ENCODE measurements around the gene RNF17. TPM values are rescaled to one million over a fixed set of nuclear protein-coding genes. Genes with fewer than 3 reads are reported as not detected.

The RNF17 gene
- polyA plus RNA-seq, 1 experiment = not detected

DNA sequence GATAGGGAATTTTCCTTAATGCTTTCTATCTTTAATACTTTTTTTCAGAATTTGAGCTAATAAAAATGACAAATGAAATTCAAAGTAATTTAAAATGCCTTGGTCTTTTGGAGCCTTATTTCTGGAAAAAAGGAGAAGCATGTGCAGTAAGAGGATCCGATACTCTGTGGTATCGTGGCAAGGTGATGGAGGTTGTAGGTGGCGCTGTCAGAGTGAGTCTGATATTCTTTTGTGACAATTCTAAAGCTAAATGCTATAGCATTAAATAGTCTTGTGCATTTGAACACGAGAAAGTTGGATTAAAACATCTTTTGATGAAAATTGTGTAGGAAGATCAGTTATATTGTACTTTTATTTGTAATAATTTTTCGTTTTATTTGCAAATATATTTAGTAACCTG, 95.0 kb downstream of the RNF17 start:
- Histone ChIP-seq H3K4me3 (ENCODE audit: low read depth, low read length) (no peak overlapping the region), H3K27me3 (ENCODE audit: control insufficient read depth, insufficient read depth, low read length) (peaks cover 2% of the 10 kb centered on the region; the same call in 1 of the 2 replicates), H3K36me3 (ENCODE audit: control insufficient read depth, insufficient read depth, low read length) (no peaks in the 10 kb centered on the region)
- TF ChIP-seq, protein P1, sequence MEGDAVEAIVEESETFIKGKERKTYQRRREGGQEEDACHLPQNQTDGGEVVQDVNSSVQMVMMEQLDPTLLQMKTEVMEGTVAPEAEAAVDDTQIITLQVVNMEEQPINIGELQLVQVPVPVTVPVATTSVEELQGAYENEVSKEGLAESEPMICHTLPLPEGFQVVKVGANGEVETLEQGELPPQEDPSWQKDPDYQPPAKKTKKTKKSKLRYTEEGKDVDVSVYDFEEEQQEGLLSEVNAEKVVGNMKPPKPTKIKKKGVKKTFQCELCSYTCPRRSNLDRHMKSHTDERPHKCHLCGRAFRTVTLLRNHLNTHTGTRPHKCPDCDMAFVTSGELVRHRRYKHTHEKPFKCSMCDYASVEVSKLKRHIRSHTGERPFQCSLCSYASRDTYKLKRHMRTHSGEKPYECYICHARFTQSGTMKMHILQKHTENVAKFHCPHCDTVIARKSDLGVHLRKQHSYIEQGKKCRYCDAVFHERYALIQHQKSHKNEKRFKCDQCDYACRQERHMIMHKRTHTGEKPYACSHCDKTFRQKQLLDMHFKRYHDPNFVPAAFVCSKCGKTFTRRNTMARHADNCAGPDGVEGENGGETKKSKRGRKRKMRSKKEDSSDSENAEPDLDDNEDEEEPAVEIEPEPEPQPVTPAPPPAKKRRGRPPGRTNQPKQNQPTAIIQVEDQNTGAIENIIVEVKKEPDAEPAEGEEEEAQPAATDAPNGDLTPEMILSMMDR (IDR thresholded peaks at IDR 0.05; ENCODE audit: insufficient read depth, low read depth, low read length) = no peak
- ChIA-PET CTCF (interaction anchor here (1.8 kb wide), 1 partner anchor 12 kb away, joined by 5 read pairs; no protein-coding TSS in a partner anchor), POLR2A (no interaction called here)
- DNase-seq (ENCODE audit: low read depth) = no peak

DNA sequence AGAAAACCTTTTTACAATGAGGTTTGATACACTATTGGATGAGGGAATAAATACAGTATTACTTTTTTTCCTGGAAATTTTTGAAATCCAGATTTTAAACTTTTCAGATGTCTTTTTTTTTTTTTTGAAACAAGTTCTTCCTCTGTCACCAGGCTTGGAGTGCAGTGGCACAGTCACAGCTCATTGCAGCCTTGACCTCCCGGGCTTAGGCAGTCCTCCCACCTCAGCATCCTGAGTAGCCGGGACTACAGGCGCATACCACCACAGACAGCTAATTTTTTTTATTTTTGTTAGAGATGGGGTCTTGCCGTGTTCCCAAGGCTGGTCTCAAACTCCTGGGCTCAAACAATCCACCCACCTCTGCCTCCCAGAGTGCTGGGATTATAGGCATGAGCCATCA, 96.8 kb downstream of the RNF17 start:
- no peak for DNase-seq (ENCODE audit: low read depth)
- TF ChIP-seq, protein P1 (IDR thresholded peaks at IDR 0.05; ENCODE audit: insufficient read depth, low read depth, low read length) = no peak
- H3K27me3 ChIP-seq (ENCODE audit: control insufficient read depth, insufficient read depth, low read length) = peaks cover 2% of the 10 kb centered on the region; the same call in 1 of the 2 replicates
- ChIA-PET POLR2A (no interaction called here), CTCF (no interaction called here)
- H3K36me3 ChIP-seq (ENCODE audit: control insufficient read depth, insufficient read depth, low read length) = no peaks in the 10 kb centered on the region
- no peak overlapping the region for H3K4me3 ChIP-seq (ENCODE audit: low read depth, low read length)

DNA sequence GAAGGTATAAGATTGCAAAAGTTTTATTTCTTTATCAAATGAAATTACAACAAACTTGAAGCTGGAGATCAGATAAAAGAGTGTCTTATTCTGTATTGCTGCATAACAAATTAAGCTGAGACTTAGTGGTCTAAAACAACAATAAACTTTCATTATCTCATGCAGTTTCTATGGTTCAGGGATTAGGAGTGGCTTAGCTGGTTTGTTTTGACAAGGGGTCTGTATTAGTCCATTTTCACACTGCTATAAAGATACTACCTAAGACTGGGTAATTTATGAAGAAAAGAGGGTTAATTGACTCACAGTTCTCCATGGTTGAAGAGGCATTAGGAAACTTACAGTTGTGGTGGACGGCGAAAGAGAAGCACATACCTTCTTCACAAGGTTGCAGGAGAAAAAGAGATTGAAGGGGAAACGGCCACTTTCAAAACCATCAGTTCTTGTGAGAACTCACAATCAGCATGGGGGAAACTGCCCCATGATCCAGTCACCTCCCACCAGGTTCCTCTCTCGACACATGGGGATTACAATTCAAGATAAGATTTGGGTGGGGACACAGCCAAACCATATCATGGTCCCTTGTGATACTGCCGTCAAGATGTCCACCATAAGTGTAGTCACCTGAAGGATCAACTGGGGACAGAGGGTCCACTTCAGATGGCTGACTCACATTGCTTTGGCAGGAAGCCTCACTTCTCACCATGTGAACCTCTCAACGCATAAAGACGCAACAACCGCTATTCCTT, 97.8 kb downstream of the RNF17 start:
- ChIA-PET POLR2A (no interaction called here), CTCF (no interaction called here)
- H3K36me3 ChIP-seq (ENCODE audit: control insufficient read depth, insufficient read depth, low read length) = no peaks in the 10 kb centered on the region
- no peak for DNase-seq (ENCODE audit: low read depth)
- TF ChIP-seq, protein P1 (IDR thresholded peaks at IDR 0.05; ENCODE audit: insufficient read depth, low read depth, low read length) = no peak
- H3K4me3 ChIP-seq (ENCODE audit: low read depth, low read length) = no peak overlapping the region
- peaks cover 2% of the 10 kb centered on the region; the same call in 1 of the 2 replicates for H3K27me3 ChIP-seq (ENCODE audit: control insufficient read depth, insufficient read depth, low read length)

DNA sequence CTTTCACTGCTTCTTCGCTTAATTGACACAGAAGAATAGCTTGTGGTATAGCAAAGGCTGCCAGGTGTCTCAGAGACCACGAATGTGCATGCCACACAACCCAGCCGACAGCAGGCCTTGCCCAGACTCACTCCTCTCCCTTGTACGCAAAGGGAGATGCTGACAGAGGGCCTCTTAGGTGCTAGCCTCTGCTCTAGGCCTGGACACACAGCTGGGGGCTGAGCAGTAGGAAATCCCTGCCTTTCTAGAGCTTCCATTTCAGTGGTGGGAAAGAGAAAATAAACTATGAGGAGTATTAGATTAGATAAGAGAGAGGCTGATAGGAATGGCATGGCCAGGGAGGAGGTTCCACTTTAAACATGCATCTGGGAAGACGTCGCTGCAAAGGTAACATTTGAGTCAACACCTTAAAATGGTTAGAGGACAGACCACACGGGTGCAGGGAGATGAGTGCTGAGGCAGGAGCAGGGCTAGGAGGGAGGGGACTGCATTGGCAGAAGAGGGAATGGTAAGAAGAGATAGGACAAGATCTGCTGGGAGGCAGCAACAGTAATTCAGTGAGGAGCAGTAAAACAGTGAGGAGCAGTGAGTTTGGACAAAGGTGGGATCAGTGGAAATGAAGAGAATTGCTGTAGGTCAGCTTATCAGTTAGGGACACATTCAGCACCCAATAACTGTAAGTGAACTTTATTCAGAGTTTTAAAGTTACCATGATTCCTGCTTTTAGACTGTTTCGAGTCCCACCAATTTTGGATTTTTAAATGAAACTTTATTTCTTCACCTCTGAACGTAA, 100.0 kb downstream of the RNF17 start:
- TF ChIP-seq, protein P1 (IDR thresholded peaks at IDR 0.05; ENCODE audit: insufficient read depth, low read depth, low read length) = no peak
- peaks cover 2% of the 10 kb centered on the region; the same call in 1 of the 2 replicates for H3K27me3 ChIP-seq (ENCODE audit: control insufficient read depth, insufficient read depth, low read length)
- CTCF ChIA-PET = interaction anchor here (1.8 kb wide), 1 partner anchor 105 kb away, joined by 7 read pairs; no protein-coding TSS in a partner anchor
- DNase-seq (ENCODE audit: low read depth) = no peak
- H3K4me3 ChIP-seq (ENCODE audit: low read depth, low read length) = no peak overlapping the region
- POLR2A ChIA-PET = no interaction called here
- H3K36me3 ChIP-seq (ENCODE audit: control insufficient read depth, insufficient read depth, low read length) = no peaks in the 10 kb centered on the region

DNA sequence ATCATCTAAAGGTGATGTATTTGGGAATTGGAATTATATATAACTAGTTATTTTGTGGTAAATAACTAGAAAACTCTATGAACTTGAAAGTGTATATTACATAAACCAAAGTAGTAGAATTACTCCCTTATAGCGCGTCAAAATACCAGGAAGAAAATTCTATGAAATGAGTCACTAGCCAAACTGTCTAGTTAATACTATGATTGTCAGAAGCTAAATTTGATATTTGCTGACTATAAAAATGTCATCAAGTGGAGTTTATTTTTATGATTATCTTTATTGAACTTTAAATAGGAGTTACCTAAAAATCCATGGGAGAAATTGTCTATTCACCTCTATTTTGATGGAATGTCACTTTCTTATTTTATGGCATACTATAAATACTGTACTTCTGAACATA, 100.6 kb downstream of the RNF17 start:
- POLR2A ChIA-PET = no interaction called here
- Histone ChIP-seq H3K27me3 (ENCODE audit: control insufficient read depth, insufficient read depth, low read length) (peaks cover 2% of the 10 kb centered on the region; the same call in 1 of the 2 replicates), H3K36me3 (ENCODE audit: control insufficient read depth, insufficient read depth, low read length) (no peaks in the 10 kb centered on the region), H3K4me3 (ENCODE audit: low read depth, low read length) (no peak overlapping the region)
- TF ChIP-seq, protein P1 (IDR thresholded peaks at IDR 0.05; ENCODE audit: insufficient read depth, low read depth, low read length) = no peak
- no peak for DNase-seq (ENCODE audit: low read depth)
- CTCF ChIA-PET = no interaction called here
